Ovary (tissue), 3 donors: ENCODE results near the gene MBD4.

ENCODE experiments used
- CTCF ChIP-seq, 3 donors: fragments of 450-650 bp in 2 of 3; fragments of 200-600 bp in 1 of 3; IDR thresholded peaks; one replicate each; pipeline versions ENCODE4 v1.5.1 to v1.8.0; 2016 to 2022; ENCODE audit warnings: antibody characterized with exemption in 3 of 3, mild to moderate bottlenecking in 1 of 3
- POLR2A ChIP-seq: fragments of 450-650 bp; IDR thresholded peaks from one replicate; pipeline ENCODE4 v1.6.1; 2017; ENCODE audit warnings: antibody characterized with exemption, mild to moderate bottlenecking, moderate library complexity
- donor health status: DM: no; HTN: no; CAD: no.

DNA sequence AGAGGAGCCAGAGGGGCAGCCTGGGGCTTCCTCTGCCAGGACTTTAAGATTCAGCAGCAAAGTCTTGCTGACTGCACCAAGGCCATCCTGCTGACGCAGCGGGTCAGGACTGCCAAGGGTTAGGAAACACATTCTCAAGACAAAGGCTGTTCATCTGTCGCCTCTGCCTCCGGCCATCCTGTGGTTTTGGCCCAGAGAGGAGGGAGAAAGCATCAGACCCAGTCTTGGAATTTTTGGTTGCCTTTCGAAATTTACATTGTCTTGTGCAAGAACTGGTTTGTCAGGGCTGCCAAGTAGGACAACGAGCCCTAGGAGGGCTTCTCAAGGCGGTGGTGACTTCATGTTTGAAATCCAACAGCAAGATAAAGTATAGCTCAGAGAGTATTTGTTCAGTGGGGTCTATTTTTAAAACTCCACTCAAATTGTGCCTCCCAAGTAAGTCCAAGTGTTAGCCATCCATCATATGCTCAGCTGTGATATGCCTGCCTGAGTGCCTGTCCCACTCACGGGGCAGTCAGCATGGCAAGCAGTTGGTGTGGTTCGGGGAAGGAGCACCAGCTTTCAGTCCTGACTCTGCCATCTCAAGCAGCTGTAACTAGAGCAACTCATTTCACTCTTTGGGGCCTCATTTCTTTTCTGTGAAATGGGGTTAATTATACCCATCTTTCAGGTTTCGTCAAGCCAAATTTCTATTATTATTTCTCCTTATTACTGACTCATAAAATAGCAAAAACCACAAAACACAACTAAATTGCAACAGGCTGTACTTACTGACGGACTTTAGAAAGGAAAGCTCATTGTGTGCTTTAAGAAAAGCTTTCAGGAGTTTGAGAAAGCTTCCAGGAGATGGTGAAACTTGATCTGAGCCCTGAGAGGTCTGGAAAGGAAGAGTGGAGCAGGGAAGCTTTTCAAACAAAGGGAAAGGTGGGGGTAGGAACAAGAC, 46.2 kb upstream of the MBD4 start:
- TF ChIP-seq CTCF (IDR thresholded peaks at IDR 0.05) (no peak), POLR2A (no peak)
